GM21619 (cell line): ENCODE data around the gene ST6GAL1.

ENCODE experiments used
- ATAC-seq: cut with Tn5 transposase; IDR thresholded peaks from one replicate; pipeline ENCODE4 v1.9.1; 2021; ENCODE audit not compliant: unreplicated experiment

ST6GAL1 gene

GRCh38 chr3:187072102-187072501, 141.8 kb downstream of the ST6GAL1 start:
- no peak for ATAC-seq

- no peak for ATAC-seq
Measured at GRCh38 chr3:187072511-187072910, 142.2 kb downstream of the ST6GAL1 start.

- no peak for ATAC-seq
Measured at GRCh38 chr3:187073581-187074098, 143.3 kb downstream of the ST6GAL1 start.

GRCh38 chr3:187074846-187075245, 144.5 kb downstream of the ST6GAL1 start:
- ATAC-seq: no peak

- no peak for ATAC-seq
Measured at GRCh38 chr3:187076297-187076696, 146.0 kb downstream of the ST6GAL1 start.

GRCh38 chr3:187077085-187077484, 146.8 kb downstream of the ST6GAL1 start:
- ATAC-seq: no peak

GRCh38 chr3:187077537-187077936, 147.2 kb downstream of the ST6GAL1 start:
- ATAC-seq: no peak

- no peak for ATAC-seq
Measured at GRCh38 chr3:187079090-187080022, 149.0 kb downstream of the ST6GAL1 start.

GRCh38 chr3:187080799-187081450, 150.6 kb downstream of the ST6GAL1 start:
- ATAC-seq: no peak

GRCh38 chr3:187082758-187083375, 152.5 kb downstream of the ST6GAL1 start:
- ATAC-seq: no peak

GRCh38 chr3:187084126-187084525, 153.8 kb downstream of the ST6GAL1 start:
- ATAC-seq: no peak

- no peak for ATAC-seq
Measured at GRCh38 chr3:187084580-187084979, 154.3 kb downstream of the ST6GAL1 start.

GRCh38 chr3:187085021-187085666, 154.8 kb downstream of the ST6GAL1 start:
- no peak for ATAC-seq

GRCh38 chr3:187085933-187086332, 155.6 kb downstream of the ST6GAL1 start:
- ATAC-seq: no peak

- ATAC-seq: no peak
Measured at GRCh38 chr3:187086831-187087230, 156.5 kb downstream of the ST6GAL1 start.

GRCh38 chr3:187088701-187089100, 158.4 kb downstream of the ST6GAL1 start:
- ATAC-seq: no peak

GRCh38 chr3:187093320-187093719, 163.0 kb downstream of the ST6GAL1 start:
- no peak for ATAC-seq

- ATAC-seq: no peak
Measured at GRCh38 chr3:187098923-187099512, 168.7 kb downstream of the ST6GAL1 start.

GRCh38 chr3:187101184-187102072, 171.1 kb downstream of the ST6GAL1 start:
- peak; percentile 47 for ATAC-seq
